NCI-H1694 (cell line): ENCODE measurements around the gene BFSP1.

ENCODE experiments used
- DNase-seq: peaks from one replicate; lab custom pipeline; 2025; lab: John Stamatoyannopoulos, UW

BFSP1 gene

GRCh38 chr20:17530716-17531664 is at the start of gene BFSP1:
BFSP1 (minus strand) TSS chr20:17531379; CDS start chr20:17531329, 50 bp downstream.
- DNase-seq = peak; percentile 20

- no peak for DNase-seq
Measured at GRCh38 chr20:17580895-17581294, 49.7 kb upstream of the BFSP1 start.

GRCh38 chr20:17579369-17580039 is 48.3 kb upstream of the BFSP1 start:
- DNase-seq = no peak

GRCh38 chr20:17576215-17576614 is 45.0 kb upstream of the BFSP1 start:
- no peak for DNase-seq

GRCh38 chr20:17573463-17573862 is 42.3 kb upstream of the BFSP1 start:
- DNase-seq = no peak

- DNase-seq = no peak
Measured at GRCh38 chr20:17572034-17572638, 41.0 kb upstream of the BFSP1 start.

GRCh38 chr20:17571153-17571527 is 40.0 kb upstream of the BFSP1 start:
- DNase-seq = no peak

GRCh38 chr20:17570347-17571152 is 39.4 kb upstream of the BFSP1 start:
- peak; percentile 22 for DNase-seq

GRCh38 chr20:17569616-17570346 is 38.6 kb upstream of the BFSP1 start, which contains the start of gene DSTN:
DSTN (plus strand) TSS chr20:17570075; CDS start chr20:17570209, 134 bp downstream.
- DNase-seq = peak; percentile 45

GRCh38 chr20:17568972-17569521 is 37.9 kb upstream of the BFSP1 start:
- no peak for DNase-seq

GRCh38 chr20:17568045-17568788 is 37.0 kb upstream of the BFSP1 start:
- no peak for DNase-seq

GRCh38 chr20:17566345-17566744 is 35.2 kb upstream of the BFSP1 start:
- DNase-seq = no peak

GRCh38 chr20:17565169-17565845 is 34.1 kb upstream of the BFSP1 start:
- no peak for DNase-seq

GRCh38 chr20:17562804-17563305 is 31.7 kb upstream of the BFSP1 start:
- no peak for DNase-seq

GRCh38 chr20:17560344-17561074 is 29.3 kb upstream of the BFSP1 start:
- no peak for DNase-seq

- no peak for DNase-seq
Measured at GRCh38 chr20:17559338-17559737, 28.2 kb upstream of the BFSP1 start.

- DNase-seq = no peak
Measured at GRCh38 chr20:17558941-17559304, 27.7 kb upstream of the BFSP1 start.

GRCh38 chr20:17558154-17558940 is 27.2 kb upstream of the BFSP1 start:
- DNase-seq = no peak
